Keratinocyte (primary cell): ENCODE measurements around the gene PDE4C.

Experiments
- CTCF ChIP-seq, 3 experiments: IDR thresholded peaks in 1 of 3; conservative IDR thresholded peaks in 1 of 3; optimal IDR thresholded peaks in 1 of 3; 2 replicates in 2 of 3; 3 replicates in 1 of 3; pipeline versions ENCODE3 to v1.5.1; 2011; ENCODE audit warnings: low read length in 3 of 3, mild to moderate bottlenecking in 3 of 3, moderate library complexity in 2 of 3, control low read depth in 1 of 3, inconsistent platforms in 1 of 3; ENCODE audit not compliant: insufficient read depth in 2 of 3; ENCODE audit errors: extremely low read depth in 1 of 3
- EZH2 ChIP-seq: IDR thresholded peaks from one replicate; pipeline ENCODE4 v1.6.1; 2012; ENCODE audit warnings: inconsistent platforms, mild to moderate bottlenecking, low read length, moderate library complexity

GRCh38 chr19:18226956-18227780, 930 bp upstream of the PDE4C start:
- TF ChIP-seq CTCF (optimal IDR thresholded peaks at IDR 0.05 in 1 of 3, IDR thresholded peaks at IDR 0.05 in 1 of 3, conservative IDR thresholded peaks at IDR 0.05 in 1 of 3; ENCODE audit: extremely low read depth in 1 of 3, insufficient read depth in 2 of 3, low read length in 3 of 3) (no peak), EZH2 (no peak)
